Mesodermal cell (in vitro differentiated cells): ENCODE measurements around the gene NNT.
"Not testable (repeated sequence)": the region's sequence is repeated elsewhere in the genome, so short reads cannot be mapped to it uniquely, and the experiment has no call there.

Source experiments
- H3K27ac ChIP-seq: 2 replicates; pipeline ENCODE4 v1.7.0; 2013; ENCODE audit warnings: mild to moderate bottlenecking, low read depth, low read length, moderate library complexity; ENCODE audit not compliant: severe bottlenecking
- H3K36me3 ChIP-seq: 2 replicates; pipeline ENCODE4 v1.7.1; 2013; ENCODE audit warnings: mild to moderate bottlenecking, low read length, moderate library complexity; ENCODE audit not compliant: control insufficient read depth, insufficient read depth
- H3K4me1 ChIP-seq: one replicate; pipeline ENCODE4 v1.7.1; 2013; ENCODE audit warnings: mild to moderate bottlenecking, low read length; ENCODE audit not compliant: insufficient read depth, control insufficient read depth, poor library complexity, severe bottlenecking
- H3K4me3 ChIP-seq: 2 replicates; pipeline ENCODE4 v1.7.0; 2013; ENCODE audit warnings: low read length, control low read depth, mild to moderate bottlenecking; ENCODE audit not compliant: insufficient read depth, poor library complexity, severe bottlenecking; ENCODE audit errors: extremely low read depth
- H3K9me3 ChIP-seq: 2 replicates; pipeline ENCODE4 v1.7.1; 2013; ENCODE audit warnings: mild to moderate bottlenecking, low read length, moderate library complexity; ENCODE audit not compliant: control insufficient read depth
- WGBS, 2 experiments: methylation state at CpG; one replicate each; pipeline ENCODE4 v1.1.5; 2013; ENCODE audit warnings: missing lambda C conversion rate in 2 of 2; ENCODE audit not compliant: insufficient coverage in 2 of 2; 5-methylcytosine and 5-hydroxymethylcytosine counted together

The NNT gene

DNA sequence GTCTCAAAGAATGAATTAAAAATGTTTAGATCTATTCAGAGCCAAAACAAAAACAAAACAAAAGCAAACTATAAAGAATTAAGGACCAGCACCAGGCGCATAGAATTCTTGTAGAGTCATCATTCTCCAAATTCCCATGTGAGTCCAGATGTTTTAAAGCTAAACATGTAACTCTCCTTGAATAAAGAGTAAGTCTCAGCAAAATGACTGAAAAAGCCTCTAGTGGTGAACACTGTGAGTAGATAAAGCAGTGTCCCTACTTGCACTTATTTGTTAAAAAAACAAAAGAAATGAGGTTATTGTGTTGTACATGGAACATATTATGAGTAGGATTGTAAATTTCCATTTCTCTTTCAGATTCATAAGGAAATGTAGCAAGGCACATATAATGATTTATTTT, 44.0 kb downstream of the NNT start:
- Histone ChIP-seq H3K4me3 (no peak overlapping the region), H3K4me1 (peaks cover 13% of the 10 kb centered on the region), H3K9me3 (no peaks in the 10 kb centered on the region), H3K27ac (no peak overlapping the region), H3K36me3 (peaks cover 41% of the 10 kb centered on the region)
- WGBS, 2 experiments: no CpG with 5 or more reads among the region's 1 CpG

GRCh38 chr5:43647789-43648188, 44.8 kb downstream of the NNT start:
- no peak overlapping the region for H3K4me3 ChIP-seq
- peaks cover 13% of the 10 kb centered on the region for H3K4me1 ChIP-seq
- no peak overlapping the region for H3K27ac ChIP-seq
- peaks cover 41% of the 10 kb centered on the region for H3K36me3 ChIP-seq
- no peaks in the 10 kb centered on the region for H3K9me3 ChIP-seq

- no CpG with 5 or more reads among the region's 2 CpGs for WGBS, 2 experiments
- H3K36me3 ChIP-seq: peaks cover 41% of the 10 kb centered on the region
- H3K4me1 ChIP-seq: peaks cover 9% of the 10 kb centered on the region
- H3K4me3 ChIP-seq: no peak overlapping the region
- no peak overlapping the region for H3K27ac ChIP-seq
- no peaks in the 10 kb centered on the region for H3K9me3 ChIP-seq
Observed at GRCh38 chr5:43648499-43649124, 45.6 kb downstream of the NNT start.

DNA sequence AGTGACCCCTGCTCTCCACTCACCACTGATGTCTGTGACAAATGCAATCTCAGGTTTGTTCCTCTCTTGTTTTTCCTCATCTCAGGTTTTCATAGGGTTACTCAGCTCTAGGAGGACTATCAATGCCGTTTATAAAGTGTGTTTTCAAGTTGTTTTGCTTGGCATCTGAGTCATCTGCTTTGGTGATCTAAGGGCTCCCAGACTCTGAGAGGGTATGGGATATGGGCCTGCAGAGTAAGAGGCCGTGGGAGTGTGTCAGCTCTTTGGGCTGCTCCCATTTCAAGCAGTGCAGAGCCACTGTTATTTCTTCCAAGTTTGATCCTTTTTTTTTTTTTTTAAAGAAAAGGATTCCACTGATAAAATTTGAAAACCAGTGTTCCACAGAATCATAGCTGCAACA, 46.3 kb downstream of the NNT start:
- H3K4me3 ChIP-seq: no peak overlapping the region
- peaks cover 9% of the 10 kb centered on the region for H3K4me1 ChIP-seq
- no peak overlapping the region for H3K27ac ChIP-seq
- 80 to 100% methylated on average over 1 to 2 of the region's 2 CpGs for WGBS, 2 experiments
- no peaks in the 10 kb centered on the region for H3K9me3 ChIP-seq
- H3K36me3 ChIP-seq: peaks cover 41% of the 10 kb centered on the region

GRCh38 chr5:43652537-43653302, 49.7 kb downstream of the NNT start:
- H3K9me3 ChIP-seq: no peaks in the 10 kb centered on the region
- H3K27ac ChIP-seq: no peak overlapping the region
- 93 to 100% methylated on average over 5 to 6 of the region's 6 CpGs for WGBS, 2 experiments
- no peak overlapping the region for H3K4me3 ChIP-seq
- H3K4me1 ChIP-seq: peaks cover 9% of the 10 kb centered on the region
- H3K36me3 ChIP-seq: peaks cover 47% of the 10 kb centered on the region

- peaks cover 30% of the 10 kb centered on the region for H3K36me3 ChIP-seq
- H3K4me1 ChIP-seq: no peaks in the 10 kb centered on the region
- WGBS, 2 experiments: 100% methylated on average over 1 of the region's 1 CpG; no CpG with 5 or more reads in 1 of the 2 experiments
Observed at GRCh38 chr5:43658509-43658908, 55.5 kb downstream of the NNT start.

GRCh38 chr5:43659075-43659474, 56.1 kb downstream of the NNT start:
- H3K36me3 ChIP-seq: peaks cover 30% of the 10 kb centered on the region
- no peak overlapping the region for H3K27ac ChIP-seq
- no peaks in the 10 kb centered on the region for H3K9me3 ChIP-seq
- H3K4me3 ChIP-seq: no peak overlapping the region
- WGBS, 2 experiments: 100% methylated on average over 4 of the region's 4 CpGs; no CpG with 5 or more reads in 1 of the 2 experiments
- H3K4me1 ChIP-seq: no peaks in the 10 kb centered on the region

More at GRCh38 chr5:43658509-43658908, 55.5 kb downstream of the NNT start:
- Histone ChIP-seq H3K9me3 (no peaks in the 10 kb centered on the region), H3K4me3 (no peak overlapping the region), H3K27ac (no peak overlapping the region)

DNA sequence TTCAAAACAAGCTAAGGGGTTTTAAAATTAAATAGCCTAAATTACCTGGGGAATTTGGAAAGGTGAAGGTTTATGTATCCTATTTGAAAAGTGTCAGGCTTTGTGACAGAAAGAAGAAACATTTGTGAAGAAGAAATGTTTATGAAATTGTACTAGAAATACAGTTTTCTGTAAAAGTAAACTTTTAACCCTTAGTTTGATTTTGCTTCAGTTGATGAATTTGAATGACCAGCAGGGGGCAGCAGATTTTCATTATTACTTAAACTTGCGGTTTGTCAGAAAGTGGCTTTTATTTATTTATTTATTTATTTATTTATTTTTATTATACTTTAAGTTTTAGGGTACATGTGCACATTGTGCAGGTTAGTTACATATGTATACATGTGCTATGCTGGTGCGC, 58.1 kb downstream of the NNT start:
- H3K36me3 ChIP-seq: peaks cover 26% of the 10 kb centered on the region

DNA sequence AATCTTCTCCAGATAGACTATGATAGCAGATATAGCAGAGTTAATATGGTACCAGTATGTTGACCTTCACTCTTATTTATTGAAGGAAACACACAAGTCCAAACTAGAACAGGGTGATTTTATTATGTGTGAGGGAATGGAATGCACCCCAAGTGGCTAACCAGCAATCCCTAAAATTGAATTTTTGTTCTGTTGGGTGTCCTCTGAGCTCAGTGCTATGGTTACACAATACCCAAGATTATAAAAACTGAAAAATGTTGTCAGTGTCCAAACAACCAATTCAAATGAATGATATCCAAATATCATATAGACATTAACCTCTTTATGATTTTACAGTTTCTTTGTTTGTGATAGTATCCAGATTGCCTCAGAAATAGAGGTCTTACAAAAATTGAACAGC, 60.9 kb downstream of the NNT start:
- no peak overlapping the region for H3K4me3 ChIP-seq
- H3K36me3 ChIP-seq: peaks cover 15% of the 10 kb centered on the region
- no peaks in the 10 kb centered on the region for H3K9me3 ChIP-seq
- H3K4me1 ChIP-seq: no peaks in the 10 kb centered on the region
- no peak overlapping the region for H3K27ac ChIP-seq

More for the DNA sequence above, 58.1 kb downstream of the NNT start:
- no CpG with 5 or more reads among the region's 2 CpGs for WGBS, 2 experiments
- Histone ChIP-seq H3K9me3 (no peaks in the 10 kb centered on the region), H3K4me1 (no peaks in the 10 kb centered on the region), H3K27ac (no peak overlapping the region), H3K4me3 (no peak overlapping the region)

DNA sequence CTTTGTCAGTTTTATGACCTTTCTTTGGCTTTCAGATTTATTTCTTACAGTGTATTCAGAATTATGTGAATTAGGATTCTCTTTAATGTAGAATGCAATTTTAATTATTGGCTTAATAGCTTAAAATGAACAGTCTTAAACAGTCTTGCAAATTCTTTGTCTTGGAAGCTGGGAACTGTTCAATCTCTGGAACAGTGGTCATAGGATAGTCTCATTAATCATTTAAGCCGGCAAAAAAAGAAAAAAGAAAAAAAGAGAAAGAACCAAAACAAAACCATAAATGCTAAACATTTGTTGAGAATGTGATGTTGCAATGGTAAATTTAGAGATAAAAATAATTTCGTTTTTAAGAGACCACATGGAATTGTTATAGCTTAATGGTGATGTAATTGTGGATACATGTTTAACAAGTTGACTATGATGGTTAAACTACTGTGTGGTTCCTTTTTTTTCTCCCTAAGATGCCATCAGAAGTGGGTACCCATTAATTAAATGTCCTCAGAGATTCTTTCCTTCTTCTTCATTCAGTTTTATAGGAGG, 61.6 kb downstream of the NNT start:
- Histone ChIP-seq H3K36me3 (peaks cover 8% of the 10 kb centered on the region), H3K27ac (no peak overlapping the region), H3K4me3 (no peak overlapping the region), H3K9me3 (no peaks in the 10 kb centered on the region), H3K4me1 (no peaks in the 10 kb centered on the region)
- 100% methylated on average over 1 of the region's 2 CpGs; no CpG with 5 or more reads in 1 of the 2 experiments for WGBS, 2 experiments

DNA sequence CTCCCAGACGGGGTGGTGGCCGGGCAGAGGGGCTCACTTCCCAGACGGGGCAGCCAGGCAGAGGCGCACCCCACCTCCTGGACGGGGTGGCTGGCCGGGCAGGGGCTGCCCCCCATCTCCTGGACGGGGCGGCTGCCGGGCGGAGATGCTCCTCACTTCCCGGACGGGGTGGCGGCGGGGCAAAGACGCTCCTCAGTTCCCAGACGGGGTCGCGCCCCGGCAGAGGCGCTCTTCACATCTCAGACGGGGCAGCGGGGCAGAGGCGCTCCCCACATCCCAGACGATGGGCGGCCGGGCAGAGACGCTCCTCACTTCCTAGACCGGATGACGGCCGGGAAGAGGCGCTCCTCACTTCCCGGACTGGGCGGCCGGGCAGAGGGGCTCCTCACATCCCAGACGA, 62.8 kb downstream of the NNT start:
- H3K36me3 ChIP-seq, H3K9me3 ChIP-seq, H3K27ac ChIP-seq, H3K4me3 ChIP-seq, H3K4me1 ChIP-seq: not testable (repeated sequence)
- WGBS, 2 experiments: 98 to 100% methylated on average over 3 to 29 of the region's 35 CpGs
